Measurements from ENCODE around the gene MYBPHL.

Gene MYBPHL

GRCh38 chr1:109263234-109263596, 43.6 kb downstream of the MYBPHL start:
- no peak for DNase-seq

GRCh38 chr1:109262231-109263055, 44.4 kb downstream of the MYBPHL start:
- DNase-seq, result no peak

- DNase-seq, result no peak
Observed at GRCh38 chr1:109261578-109261977, 45.2 kb downstream of the MYBPHL start.

GRCh38 chr1:109261006-109261405, 45.8 kb downstream of the MYBPHL start:
- DNase-seq, result no peak

- DNase-seq, result no peak
Observed at GRCh38 chr1:109259674-109260557, 46.9 kb downstream of the MYBPHL start.

GRCh38 chr1:109258481-109259466, 48.0 kb downstream of the MYBPHL start:
- no peak for DNase-seq

GRCh38 chr1:109257682-109258421, 49.0 kb downstream of the MYBPHL start:
- no peak for DNase-seq

GRCh38 chr1:109256971-109257681, 49.7 kb downstream of the MYBPHL start:
- no peak for DNase-seq

GRCh38 chr1:109256085-109256484, 50.7 kb downstream of the MYBPHL start:
- DNase-seq, result no peak

- no peak for DNase-seq
Observed at GRCh38 chr1:109255678-109256077, 51.1 kb downstream of the MYBPHL start.

GRCh38 chr1:109255097-109255651, 51.6 kb downstream of the MYBPHL start:
- DNase-seq, result no peak

- DNase-seq, result no peak
Observed at GRCh38 chr1:109254621-109255096, 52.2 kb downstream of the MYBPHL start.

GRCh38 chr1:109253803-109254620, 52.8 kb downstream of the MYBPHL start:
- no peak for DNase-seq

- DNase-seq, result no peak
Observed at GRCh38 chr1:109252893-109253802, 53.7 kb downstream of the MYBPHL start.

- DNase-seq, result no peak
Observed at GRCh38 chr1:109252167-109252892, 54.5 kb downstream of the MYBPHL start.

- DNase-seq, result no peak
Observed at GRCh38 chr1:109251277-109252166, 55.3 kb downstream of the MYBPHL start.

All from hematopoietic multipotent progenitor cell treated with erythropoietin and hydrocortisone succinate and interleukin-3 and kit ligand, for 8 days (in vitro differentiated cells).